ENCODE measurements around the gene PRKN.

The PRKN gene

DNA sequence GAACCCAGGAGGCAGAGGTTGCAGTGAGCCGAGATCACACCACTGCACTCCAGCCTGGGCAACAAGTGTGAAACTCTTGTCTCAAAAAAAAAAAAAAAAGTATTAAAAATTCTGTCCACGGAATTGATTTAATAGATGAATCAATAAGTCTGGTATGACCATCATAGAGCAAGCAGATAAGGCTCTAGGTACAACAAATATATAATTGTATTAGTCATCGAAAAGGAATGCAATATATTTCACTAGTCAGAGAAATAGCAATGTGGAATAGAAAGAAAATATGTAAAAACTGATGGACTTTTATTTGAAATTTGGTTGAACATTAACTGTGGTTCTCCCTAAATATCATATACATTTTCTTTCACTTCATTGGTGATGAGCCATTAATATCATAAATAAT, 976.9 kb downstream of the PRKN start:
- no peak for DNase-seq (ENCODE audit: low read depth)
- TF ChIP-seq, protein P1, sequence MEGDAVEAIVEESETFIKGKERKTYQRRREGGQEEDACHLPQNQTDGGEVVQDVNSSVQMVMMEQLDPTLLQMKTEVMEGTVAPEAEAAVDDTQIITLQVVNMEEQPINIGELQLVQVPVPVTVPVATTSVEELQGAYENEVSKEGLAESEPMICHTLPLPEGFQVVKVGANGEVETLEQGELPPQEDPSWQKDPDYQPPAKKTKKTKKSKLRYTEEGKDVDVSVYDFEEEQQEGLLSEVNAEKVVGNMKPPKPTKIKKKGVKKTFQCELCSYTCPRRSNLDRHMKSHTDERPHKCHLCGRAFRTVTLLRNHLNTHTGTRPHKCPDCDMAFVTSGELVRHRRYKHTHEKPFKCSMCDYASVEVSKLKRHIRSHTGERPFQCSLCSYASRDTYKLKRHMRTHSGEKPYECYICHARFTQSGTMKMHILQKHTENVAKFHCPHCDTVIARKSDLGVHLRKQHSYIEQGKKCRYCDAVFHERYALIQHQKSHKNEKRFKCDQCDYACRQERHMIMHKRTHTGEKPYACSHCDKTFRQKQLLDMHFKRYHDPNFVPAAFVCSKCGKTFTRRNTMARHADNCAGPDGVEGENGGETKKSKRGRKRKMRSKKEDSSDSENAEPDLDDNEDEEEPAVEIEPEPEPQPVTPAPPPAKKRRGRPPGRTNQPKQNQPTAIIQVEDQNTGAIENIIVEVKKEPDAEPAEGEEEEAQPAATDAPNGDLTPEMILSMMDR (IDR thresholded peaks at IDR 0.05; ENCODE audit: insufficient read depth, low read depth, low read length, missing control alignments) = no peak
- H3K4me3 ChIP-seq (ENCODE audit: low read length) = no peak overlapping the region

DNA sequence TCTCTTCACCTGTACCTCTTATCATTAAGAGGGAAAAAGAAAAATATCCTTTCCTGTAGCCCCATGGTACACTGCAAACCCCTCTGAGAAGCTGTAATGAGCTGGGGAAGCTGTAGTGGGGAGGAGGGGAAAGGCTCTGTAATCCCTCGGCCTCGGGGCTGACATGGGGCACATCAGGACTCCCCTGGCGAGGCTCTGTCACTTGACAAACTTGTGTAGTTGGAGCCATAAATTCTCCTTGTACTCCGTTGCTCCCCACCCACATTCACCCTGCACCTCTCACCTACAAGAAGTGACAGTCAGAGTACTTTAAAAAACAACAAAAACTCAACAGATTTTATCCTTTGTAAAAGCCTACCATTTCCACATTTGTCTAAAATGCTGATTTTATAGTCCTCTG, 978.0 kb downstream of the PRKN start:
- TF ChIP-seq, protein P1 (IDR thresholded peaks at IDR 0.05; ENCODE audit: insufficient read depth, low read depth, low read length, missing control alignments) = no peak
- DNase-seq (ENCODE audit: low read depth) = no peak
- no peak overlapping the region for H3K4me3 ChIP-seq (ENCODE audit: low read length)

DNA sequence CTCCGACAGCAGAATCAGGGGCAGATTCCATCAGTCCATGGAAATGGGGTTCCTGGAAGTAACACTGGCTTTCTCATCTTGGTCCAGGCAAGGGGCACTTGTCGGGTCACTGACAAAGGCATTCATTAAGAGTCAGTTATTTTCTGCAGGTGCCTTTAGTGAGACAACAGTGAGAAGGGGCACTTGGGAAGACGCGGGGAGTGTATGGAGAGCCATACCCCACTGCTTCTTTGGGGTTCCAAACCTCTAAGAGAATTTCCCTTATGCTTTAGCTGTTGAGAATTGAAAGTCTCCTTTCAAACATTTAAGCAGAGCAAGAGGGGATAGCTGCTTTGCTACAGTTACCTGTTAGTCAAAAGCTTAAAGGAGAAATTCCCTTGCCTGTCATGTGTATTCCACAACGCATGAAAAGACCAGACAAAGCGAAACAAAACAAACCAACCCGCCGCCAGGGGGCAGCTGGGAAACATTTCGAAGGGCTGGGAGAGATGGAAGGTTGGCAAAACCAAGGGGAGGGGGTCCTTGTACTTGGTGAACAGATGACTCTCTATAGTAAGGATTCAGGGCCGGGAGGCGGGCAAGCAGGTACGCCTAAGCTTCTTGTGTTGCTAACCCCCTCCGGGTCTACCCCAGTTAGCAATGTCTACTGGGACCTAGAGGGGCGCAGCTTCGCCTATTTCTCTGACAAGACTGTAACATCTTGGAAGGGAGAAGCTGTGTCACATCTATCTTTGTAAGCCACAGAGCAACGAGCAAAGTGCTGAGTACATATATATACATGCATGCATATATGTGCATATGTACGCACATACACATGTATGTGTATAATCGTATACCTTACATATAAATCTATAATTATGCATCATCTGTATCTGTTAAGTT, 978.8 kb downstream of the PRKN start:
- TF ChIP-seq, protein P1 (IDR thresholded peaks at IDR 0.05; ENCODE audit: insufficient read depth, low read depth, low read length, missing control alignments) = peak; percentile 22
- H3K4me3 ChIP-seq (ENCODE audit: low read length) = no peak overlapping the region
- DNase-seq (ENCODE audit: low read depth) = peak; percentile 1

DNA sequence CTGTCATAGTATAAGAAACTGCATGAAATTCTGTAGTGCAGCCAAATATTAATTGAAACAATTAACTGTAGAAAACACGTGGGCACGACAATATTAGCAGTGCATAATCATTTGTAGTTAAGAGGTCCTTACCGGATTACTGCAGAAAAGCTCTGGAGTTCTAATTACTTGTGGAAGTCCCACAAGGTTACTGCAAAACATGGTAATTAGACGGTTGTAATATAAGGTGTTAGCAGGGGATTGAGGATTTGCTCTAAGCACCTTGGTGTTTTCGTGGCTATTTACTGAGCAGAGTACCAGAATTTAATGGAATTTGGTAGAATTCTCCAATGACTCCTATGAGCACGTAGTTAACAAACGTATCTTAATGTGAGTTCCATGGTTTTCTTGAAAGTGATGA, 980.1 kb downstream of the PRKN start:
- no peak for DNase-seq (ENCODE audit: low read depth)
- no peak overlapping the region for H3K4me3 ChIP-seq (ENCODE audit: low read length)
- TF ChIP-seq, protein P1 (IDR thresholded peaks at IDR 0.05; ENCODE audit: insufficient read depth, low read depth, low read length, missing control alignments) = no peak

DNA sequence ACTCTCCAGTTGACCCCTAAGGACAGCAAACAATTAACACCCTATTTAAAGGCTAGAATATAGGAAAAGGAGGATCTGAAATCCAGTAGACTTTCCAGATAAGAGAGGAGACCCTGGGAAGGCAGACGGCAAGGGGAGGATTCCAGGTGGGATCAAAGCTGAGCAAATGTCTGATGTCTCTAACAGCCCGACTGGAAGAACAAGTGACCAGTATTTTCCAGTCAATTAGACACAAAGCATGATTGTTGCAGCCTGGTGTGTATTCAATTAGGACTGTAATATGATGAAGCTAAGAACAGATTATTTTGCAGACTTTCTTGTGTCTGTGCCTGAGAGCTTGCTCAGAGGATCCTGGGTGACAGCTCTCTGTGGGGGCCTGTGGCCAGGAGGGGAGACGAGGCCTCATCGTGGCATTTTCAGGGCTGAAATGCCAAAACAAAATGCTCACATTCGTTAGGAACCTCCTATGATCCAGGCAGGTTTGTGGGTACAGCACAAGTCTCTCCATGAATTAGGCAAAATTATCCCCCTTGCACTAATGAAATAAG, 981.9 kb downstream of the PRKN start:
- TF ChIP-seq, protein P1 (IDR thresholded peaks at IDR 0.05; ENCODE audit: insufficient read depth, low read depth, low read length, missing control alignments) = no peak
- no peak overlapping the region for H3K4me3 ChIP-seq (ENCODE audit: low read length)
- no peak for DNase-seq (ENCODE audit: low read depth)

DNA sequence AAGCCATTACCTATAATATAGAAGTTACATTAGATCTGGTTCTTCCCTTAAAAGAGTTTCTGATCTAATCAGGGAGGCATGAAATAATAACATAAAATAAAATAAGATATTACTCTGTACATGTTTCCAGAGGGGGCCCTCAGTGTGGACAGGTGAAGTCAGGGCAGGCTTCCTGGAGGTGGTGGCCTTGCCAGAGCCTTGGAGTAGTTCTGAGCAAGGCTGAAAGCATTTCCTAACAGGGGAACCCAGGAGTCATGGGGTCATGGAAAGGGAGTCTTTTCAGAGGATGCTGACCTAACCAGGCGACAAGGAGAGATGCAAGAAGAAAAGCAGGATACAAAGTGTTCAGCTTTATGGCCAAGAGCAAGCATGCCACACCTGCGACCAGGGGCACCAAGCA, 982.4 kb downstream of the PRKN start:
- TF ChIP-seq, protein P1 (IDR thresholded peaks at IDR 0.05; ENCODE audit: insufficient read depth, low read depth, low read length, missing control alignments) = no peak
- no peak overlapping the region for H3K4me3 ChIP-seq (ENCODE audit: low read length)
- DNase-seq (ENCODE audit: low read depth) = no peak

Measured in epithelial cell of esophagus (primary cell).